K562 (cell line): Measurements from ENCODE around the gene PIN4. TPM values are rescaled to one million over a fixed set of nuclear protein-coding genes. Genes with fewer than 3 reads are reported as not detected.

Experiments
- FOXA3 ChIP-seq, 2 experiments: fragments of 450-650 bp in 1 of 2; sonication (generic) in 1 of 2; formaldehyde crosslinking; IDR thresholded peaks in 1 of 2; conservative IDR thresholded peaks in 1 of 2; 2 replicates each; pipeline versions ENCODE4 v1.4.0 to v1.8.0; 2020 to 2022; ENCODE audit warnings: mild to moderate bottlenecking in 2 of 2, missing genetic modification reagents in 1 of 2
- IRF2 ChIP-seq: sonication (generic); formaldehyde crosslinking; IDR thresholded peaks from 2 replicates; pipeline ENCODE4 v1.8.1; 2022; ENCODE audit warnings: mild to moderate bottlenecking, missing genetic modification reagents
- KDM2B ChIP-seq: fragments of 250-450 bp; sonication (Bioruptor Pico); IDR thresholded peaks from 2 replicates; pipeline ENCODE4 v1.8.0; 2021; ENCODE audit warnings: mild to moderate bottlenecking, moderate library complexity
- L3MBTL2 ChIP-seq: fragments of 450-650 bp; IDR thresholded peaks from 2 replicates; pipeline ENCODE4 v1.6.1; 2016; ENCODE audit warnings: mild to moderate bottlenecking, moderate library complexity
- MCM5 ChIP-seq: fragments of 450-650 bp; IDR thresholded peaks from 2 replicates; pipeline ENCODE4 v1.6.1; 2016; ENCODE audit warnings: low read depth
- MGA ChIP-seq: fragments of 450-650 bp; IDR thresholded peaks from 2 replicates; pipeline ENCODE4 v1.6.1; 2016; ENCODE audit warnings: mild to moderate bottlenecking, moderate library complexity
- NRF1 ChIP-seq, 2 experiments: fragments of 450-650 bp; IDR thresholded peaks in 1 of 2; conservative IDR thresholded peaks in 1 of 2; 2 replicates each; pipeline ENCODE4 v1.6.1; 2014; ENCODE audit warnings: mild to moderate bottlenecking in 2 of 2
- RBFOX2 ChIP-seq: fragments of 200-400 bp; formaldehyde crosslinking; IDR thresholded peaks from 2 replicates; pipeline ENCODE4 v1.6.1; 2017; ENCODE audit warnings: low read depth, mild to moderate bottlenecking, low read length, moderate library complexity
- ZNF133 ChIP-seq: fragments of 250-450 bp; sonication (Bioruptor Pico); IDR thresholded peaks from 2 replicates; pipeline ENCODE4 v1.4.0; 2020; ENCODE audit warnings: mild to moderate bottlenecking
- ZNF347 ChIP-seq: fragments of 450-650 bp; formaldehyde crosslinking; IDR thresholded peaks from 2 replicates; pipeline ENCODE4 v1.4.0; 2020; ENCODE audit warnings: low read depth, mild to moderate bottlenecking, moderate library complexity
- ZNF436 ChIP-seq: fragments of 250-450, 450-650 bp; sonication (Bioruptor Pico); formaldehyde crosslinking; IDR thresholded peaks from 2 replicates; pipeline ENCODE4 v1.7.0; 2020; ENCODE audit warnings: mild to moderate bottlenecking
- ZNF77 ChIP-seq: fragments of 250-450 bp; sonication (Bioruptor Pico); IDR thresholded peaks from 2 replicates; pipeline ENCODE4 v1.5.0; 2020
- polyA plus RNA-seq, 8 experiments: library from polyadenylated mRNA; depleted of rRNA in 4 of 8; stranded (reverse) in 5 of 8; unstranded in 3 of 8; fragments of >200 nt; fragmentation: Nextera tagmentation in 2 of 8; fragmentation: Illumina TruSeq in 1 of 8; extraction: Ambion mirVana in 2 of 8; extraction: Trizol in 1 of 8; gene quantifications; 2 replicates each; pipeline versions ENCODE4 v1.2.1 to v1.2.3, GENCODE V29; 2011 to 2014; ENCODE audit warnings: inconsistent platforms in 1 of 8, missing spikeins in 1 of 8
- total RNA-seq, 7 experiments: library from RNA; depleted of rRNA in 6 of 7; stranded (reverse); fragments of >200 nt in 6 of 7; fragmentation: Illumina TruSeq in 2 of 7; extraction: Trizol in 2 of 7; gene quantifications; 2 replicates each; pipeline versions ENCODE4 v1.2.1 to v1.2.3, GENCODE V29; 2011 to 2021; ENCODE audit warnings: low replicate concordance in 1 of 7
- TF ChIP-seq, protein P1 (sequence below), 3 experiments: fragments of 200-800 bp in 1 of 3; sonication (Bioruptor generic) in 1 of 3; sonication (generic) in 1 of 3; formaldehyde crosslinking in 1 of 3; IDR thresholded peaks; 2 replicates each; pipeline versions ENCODE4 v1.6.1 to v1.8.0; 2016 to 2022; ENCODE audit warnings: mild to moderate bottlenecking in 2 of 3, missing compliant biosample characterization in 2 of 3, missing genetic modification characterization in 2 of 3, missing genetic modification reagents in 1 of 3

Gene PIN4
- total and polyA plus RNA-seq, 9 of the 15 experiments (the other 6 are each of a cell fraction or from before 2014, with no cell fraction given), result 10.0 to 132 (median 45.6) TPM

DNA sequence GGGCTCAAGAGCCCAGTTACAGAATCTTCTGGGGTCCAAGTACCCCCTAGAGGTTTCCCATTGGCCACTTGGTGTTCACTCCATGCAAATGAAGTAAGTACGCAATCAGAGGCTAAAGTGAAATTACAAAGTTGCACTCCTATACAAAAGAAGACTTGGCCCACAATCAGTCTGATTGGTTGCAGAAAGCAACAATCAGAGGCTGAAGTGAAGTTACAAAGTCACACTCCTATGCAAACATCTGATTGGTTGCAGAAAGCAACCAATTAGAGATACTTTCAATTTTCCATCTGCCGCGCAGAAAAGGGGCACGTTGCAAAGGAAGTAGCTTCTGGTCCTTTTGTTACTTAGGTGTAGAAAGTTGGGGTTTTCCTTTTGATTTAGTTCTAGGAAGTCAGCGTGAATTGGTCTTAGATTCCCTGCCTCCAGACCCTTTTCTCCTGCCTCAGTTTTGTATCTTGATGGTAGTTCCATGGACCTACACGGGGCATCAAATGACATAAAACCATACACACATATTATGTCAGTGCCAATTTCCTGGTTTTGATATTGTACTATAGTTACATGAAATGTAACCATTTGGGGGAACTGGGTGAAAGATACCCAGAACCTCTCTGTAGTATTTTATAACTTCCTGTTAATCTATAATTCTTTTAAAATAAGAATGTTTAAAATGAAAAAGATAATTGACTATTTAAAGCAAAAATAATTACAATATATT lies 12.4 kb upstream of the PIN4 start (continued):
- peak; percentile 80 for TF ChIP-seq MGA
- no peak for TF ChIP-seq RBFOX2
- TF ChIP-seq KDM2B (CRISPR knock-in tag), result no peak
- TF ChIP-seq ZNF133 (CRISPR knock-in tag), result no peak
- peak; percentile 79 for TF ChIP-seq L3MBTL2
- TF ChIP-seq NRF1 (conservative IDR thresholded peaks at IDR 0.05 in 1 of 2, IDR thresholded peaks at IDR 0.05 in 1 of 2), result peak; percentile 16 to 39; a peak in 2 of 4 replicates
- TF ChIP-seq FOXA3 (CRISPR knock-in tag; conservative IDR thresholded peaks at IDR 0.05 in 1 of 2, IDR thresholded peaks at IDR 0.05 in 1 of 2), result no peak
- TF ChIP-seq, protein P1, sequence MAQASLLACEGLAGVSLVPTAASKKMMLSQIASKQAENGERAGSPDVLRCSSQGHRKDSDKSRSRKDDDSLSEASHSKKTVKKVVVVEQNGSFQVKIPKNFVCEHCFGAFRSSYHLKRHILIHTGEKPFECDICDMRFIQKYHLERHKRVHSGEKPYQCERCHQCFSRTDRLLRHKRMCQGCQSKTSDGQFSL (CRISPR knock-in tag; IDR thresholded peaks at IDR 0.05), result no peak
- TF ChIP-seq, protein P1 (tag; IDR thresholded peaks at IDR 0.05), result no peak
- no peak for TF ChIP-seq ZNF77 (CRISPR knock-in tag)
- TF ChIP-seq ZNF347 (CRISPR knock-in tag), result no peak
- no peak for TF ChIP-seq MCM5
- no peak for TF ChIP-seq IRF2 (CRISPR knock-in tag)
- TF ChIP-seq ZNF436, result no peak
